VCaP (cell line): Measurements from ENCODE around the gene HIVEP3.

Source experiments
- H3K27ac ChIP-seq: fragments of 450-650 bp; 2 replicates; pipeline ENCODE4 v1.5.1; 2017
- TF ChIP-seq, protein P1 (sequence below): fragments of 450-650 bp; conservative IDR thresholded peaks from 2 replicates; pipeline ENCODE4 v1.5.1; 2017; ENCODE audit warnings: mild to moderate bottlenecking, moderate library complexity

HIVEP3 gene

DNA sequence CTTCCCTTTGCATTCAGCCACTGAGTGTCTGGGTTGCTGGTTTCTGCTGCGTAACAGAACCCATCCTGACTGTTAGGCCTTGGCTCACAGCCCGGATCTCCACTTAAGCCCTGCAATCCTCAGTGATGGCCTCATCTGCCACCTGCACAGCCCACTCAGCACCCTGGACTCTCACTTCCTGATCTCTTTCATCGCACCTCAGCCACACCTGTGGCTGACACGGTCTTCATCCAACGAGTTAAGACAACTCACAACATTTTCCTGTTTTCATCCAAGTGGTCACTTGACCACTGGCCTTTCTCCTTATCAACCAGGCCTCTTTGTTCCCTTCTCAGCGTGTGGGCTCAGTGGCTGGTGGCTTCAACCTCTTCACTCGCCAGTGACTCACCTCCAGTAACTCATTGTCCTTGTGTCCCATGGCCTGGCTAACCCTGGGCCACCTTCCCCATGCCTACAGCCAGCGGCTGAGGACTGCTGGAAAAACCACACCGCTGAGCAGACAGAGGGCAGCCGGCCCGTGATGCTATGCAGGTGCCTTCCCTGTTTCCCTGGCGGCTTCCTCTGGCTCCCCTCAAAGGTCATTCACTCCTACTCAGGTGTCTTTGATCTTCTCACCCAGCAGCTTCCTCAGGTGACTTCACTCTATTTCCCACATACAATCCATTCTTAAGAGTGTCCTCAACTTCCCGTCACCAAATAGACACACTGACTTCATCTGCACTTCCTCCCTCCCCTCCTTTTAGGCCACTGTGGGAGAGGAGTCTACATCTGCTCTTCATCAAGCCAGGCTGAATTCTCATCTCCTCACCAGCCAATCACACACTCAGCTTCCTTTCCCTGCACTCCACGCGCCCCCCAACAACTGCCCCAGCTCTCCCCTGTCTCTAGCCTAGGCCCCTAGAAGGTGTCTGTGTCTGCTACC lies 414.3 kb downstream of the HIVEP3 start:
- TF ChIP-seq, protein P1, sequence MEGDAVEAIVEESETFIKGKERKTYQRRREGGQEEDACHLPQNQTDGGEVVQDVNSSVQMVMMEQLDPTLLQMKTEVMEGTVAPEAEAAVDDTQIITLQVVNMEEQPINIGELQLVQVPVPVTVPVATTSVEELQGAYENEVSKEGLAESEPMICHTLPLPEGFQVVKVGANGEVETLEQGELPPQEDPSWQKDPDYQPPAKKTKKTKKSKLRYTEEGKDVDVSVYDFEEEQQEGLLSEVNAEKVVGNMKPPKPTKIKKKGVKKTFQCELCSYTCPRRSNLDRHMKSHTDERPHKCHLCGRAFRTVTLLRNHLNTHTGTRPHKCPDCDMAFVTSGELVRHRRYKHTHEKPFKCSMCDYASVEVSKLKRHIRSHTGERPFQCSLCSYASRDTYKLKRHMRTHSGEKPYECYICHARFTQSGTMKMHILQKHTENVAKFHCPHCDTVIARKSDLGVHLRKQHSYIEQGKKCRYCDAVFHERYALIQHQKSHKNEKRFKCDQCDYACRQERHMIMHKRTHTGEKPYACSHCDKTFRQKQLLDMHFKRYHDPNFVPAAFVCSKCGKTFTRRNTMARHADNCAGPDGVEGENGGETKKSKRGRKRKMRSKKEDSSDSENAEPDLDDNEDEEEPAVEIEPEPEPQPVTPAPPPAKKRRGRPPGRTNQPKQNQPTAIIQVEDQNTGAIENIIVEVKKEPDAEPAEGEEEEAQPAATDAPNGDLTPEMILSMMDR = no peak
- H3K27ac ChIP-seq = no peak overlapping the region

DNA sequence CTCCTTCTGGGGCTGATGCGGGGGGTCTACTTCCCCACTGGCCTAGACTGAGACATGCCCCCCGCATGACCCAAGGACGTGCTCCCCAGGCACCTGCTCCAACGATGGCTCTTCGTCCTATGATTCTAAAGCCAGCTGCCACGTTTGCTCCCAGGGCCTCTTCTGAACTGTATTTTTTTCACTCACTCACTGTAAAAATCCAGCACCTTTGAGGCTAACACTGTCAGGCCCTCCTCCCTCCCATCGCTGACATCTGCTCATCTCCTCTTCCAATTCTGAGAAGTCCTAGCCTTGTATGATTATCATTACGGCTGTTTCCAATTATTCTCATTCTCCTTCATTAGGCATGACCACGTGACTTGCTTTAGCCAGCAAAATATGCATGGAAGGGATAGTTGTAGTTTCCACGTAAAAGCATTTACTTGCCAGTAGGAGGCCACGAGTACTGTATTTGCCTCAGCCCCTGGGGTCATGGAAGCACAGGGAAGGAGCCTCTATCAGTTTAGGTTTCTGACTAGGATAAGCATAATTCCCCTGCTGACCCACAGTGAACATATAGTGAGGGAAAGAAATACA lies 415.1 kb downstream of the HIVEP3 start:
- no peak overlapping the region for H3K27ac ChIP-seq
- TF ChIP-seq, protein P1 = no peak

DNA sequence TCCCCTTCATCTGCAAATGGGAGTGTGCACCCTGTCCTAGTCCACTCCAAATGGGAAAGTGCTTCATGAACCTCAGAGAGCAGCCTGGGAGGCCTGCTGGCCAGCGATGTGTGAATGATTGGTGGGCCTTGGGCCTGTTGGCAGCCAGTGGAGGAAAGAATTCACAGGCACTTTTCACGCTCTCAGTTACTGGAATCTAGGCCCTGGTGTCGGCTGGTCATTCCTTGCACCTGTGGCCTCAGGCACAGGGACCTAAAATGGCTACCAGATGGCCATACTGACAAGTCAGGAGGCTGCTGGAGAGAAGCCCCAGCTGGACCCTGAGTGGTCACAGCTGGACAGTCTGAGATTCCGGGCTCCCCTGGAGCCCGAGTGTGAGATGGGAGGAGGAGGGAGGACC lies 415.8 kb downstream of the HIVEP3 start:
- peak overlapping the region; percentile 95; the same call in 1 of the 2 replicates for H3K27ac ChIP-seq
- TF ChIP-seq, protein P1 = no peak

- peak overlapping the region; percentile 95 for H3K27ac ChIP-seq
- TF ChIP-seq, protein P1 = no peak
These were observed 417.1 kb downstream of the HIVEP3 start for GRCh38 chr1:41501581-41501980.

DNA sequence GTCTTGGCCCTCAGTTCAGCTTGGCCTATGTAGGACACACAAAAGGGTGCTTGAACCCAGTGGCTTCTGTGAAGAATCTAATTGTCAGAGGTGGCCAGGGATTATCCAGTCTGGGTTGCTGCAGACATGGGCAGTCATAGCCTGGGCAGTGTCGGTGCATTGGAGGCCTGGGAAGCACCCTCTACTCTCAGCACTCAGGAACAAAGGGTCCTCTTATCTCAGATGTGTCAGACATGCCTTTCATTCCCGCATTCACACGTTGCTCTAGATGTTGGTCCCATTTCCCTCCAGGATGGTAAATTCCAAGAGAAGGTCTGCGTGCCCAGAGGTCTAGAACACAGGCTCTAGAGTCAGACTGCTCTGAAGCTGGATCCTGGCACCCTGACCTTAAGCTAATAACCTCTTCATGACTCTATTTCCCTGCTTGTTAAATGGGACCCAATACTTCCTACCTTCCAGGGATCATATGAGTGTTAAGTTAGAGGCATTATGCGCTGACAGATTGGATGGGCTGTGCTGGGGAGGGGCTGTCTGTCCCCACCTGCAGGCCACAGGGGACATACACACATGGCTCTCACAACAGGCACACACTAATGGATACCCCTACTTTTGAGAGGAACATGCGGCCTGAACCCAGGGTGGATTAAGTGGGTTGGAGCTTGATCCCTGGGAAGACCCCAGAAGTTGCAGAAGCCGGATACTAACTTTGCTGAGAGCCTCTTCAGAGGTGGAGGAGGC lies 417.8 kb downstream of the HIVEP3 start:
- H3K27ac ChIP-seq = peak overlapping the region; percentile 95
- TF ChIP-seq, protein P1 = no peak

- peak overlapping the region; percentile 95 for H3K27ac ChIP-seq
- TF ChIP-seq, protein P1 = no peak
These were observed 418.3 kb downstream of the HIVEP3 start for GRCh38 chr1:41500378-41500777.

GRCh38 chr1:41499591-41499990 lies 419.1 kb downstream of the HIVEP3 start:
- peak overlapping the region; percentile 95 for H3K27ac ChIP-seq
- TF ChIP-seq, protein P1 = no peak
